ENCODE results near the gene ANGPT4. TPM values are rescaled to one million over a fixed set of nuclear protein-coding genes. Genes with fewer than 3 reads are reported as not detected.

Gene ANGPT4, protein sequence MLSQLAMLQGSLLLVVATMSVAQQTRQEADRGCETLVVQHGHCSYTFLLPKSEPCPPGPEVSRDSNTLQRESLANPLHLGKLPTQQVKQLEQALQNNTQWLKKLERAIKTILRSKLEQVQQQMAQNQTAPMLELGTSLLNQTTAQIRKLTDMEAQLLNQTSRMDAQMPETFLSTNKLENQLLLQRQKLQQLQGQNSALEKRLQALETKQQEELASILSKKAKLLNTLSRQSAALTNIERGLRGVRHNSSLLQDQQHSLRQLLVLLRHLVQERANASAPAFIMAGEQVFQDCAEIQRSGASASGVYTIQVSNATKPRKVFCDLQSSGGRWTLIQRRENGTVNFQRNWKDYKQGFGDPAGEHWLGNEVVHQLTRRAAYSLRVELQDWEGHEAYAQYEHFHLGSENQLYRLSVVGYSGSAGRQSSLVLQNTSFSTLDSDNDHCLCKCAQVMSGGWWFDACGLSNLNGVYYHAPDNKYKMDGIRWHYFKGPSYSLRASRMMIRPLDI
- total RNA-seq (2022; extraction: Qiagen RNA extraction; ENCODE audit: low read depth): 0.02 to 0.03 TPM (median 0.02 TPM) in 3 of 5 replicates, not detected in the others

DNA sequence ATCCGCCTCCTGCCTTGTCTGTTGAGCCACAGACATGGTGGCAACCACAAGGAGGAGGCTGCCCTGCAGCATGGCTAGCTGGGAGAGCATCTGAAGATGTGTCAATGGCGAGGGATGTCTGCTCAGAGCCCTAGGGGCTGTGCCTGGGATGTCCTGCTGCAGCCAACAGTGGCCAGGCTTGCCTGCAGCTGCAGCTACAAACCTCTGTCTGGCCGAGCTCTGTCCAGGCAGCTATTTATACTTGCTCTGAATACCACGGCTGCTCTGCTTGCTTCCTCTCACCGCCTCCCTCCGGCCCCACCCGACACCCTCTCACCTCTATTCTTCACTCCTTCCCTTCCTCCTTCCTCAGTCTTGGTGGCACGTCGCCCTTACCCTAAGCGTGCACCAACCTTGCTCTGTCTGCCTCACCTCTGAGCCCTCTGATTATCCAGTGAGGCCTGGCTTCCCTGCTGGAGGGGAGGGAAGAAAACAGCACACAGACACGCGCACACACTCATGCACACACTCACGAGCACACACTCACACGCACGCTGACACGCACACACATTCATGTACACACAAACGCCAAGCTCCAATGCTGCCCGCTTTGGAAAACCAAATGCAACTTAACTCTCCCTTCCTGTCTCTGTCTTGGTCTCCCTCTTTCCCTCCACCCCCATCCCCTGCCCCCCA, at the start of gene ANGPT4:
Gene ANGPT4 (minus strand): TSS at position 210 of the 675 bp plus-strand sequence. CDS start 120 bp downstream, at position 90.

GRCh38 chr20:833450-834150, 82.5 kb downstream of the ANGPT4 start, which contains the start of gene FAM110A:
Gene FAM110A, plus strand, starts transcription at chr20:833715. Its CDS starts 11,090 bp downstream, at chr20:844805.

Other genes starting within 250 kb of the ANGPT4 start
- not detected in 5 replicates for gene SCRT2, start 240.5 kb downstream of the ANGPT4 start, total RNA-seq (2022; extraction: Qiagen RNA extraction; ENCODE audit: low read depth)
- 0.56 to 0.68 TPM (median 0.66 TPM) in 5 replicates for gene SLC52A3, start 147.8 kb downstream of the ANGPT4 start, total RNA-seq (2022; extraction: Qiagen RNA extraction; ENCODE audit: low read depth)
- gene FAM110A, start 82.6 kb downstream of the ANGPT4 start, total RNA-seq (2022; extraction: Qiagen RNA extraction; ENCODE audit: low read depth): 7.0 to 12.4 TPM (median 11.1 TPM) in 5 replicates
- not detected in 5 replicates for gene RSPO4, start 86.0 kb upstream of the ANGPT4 start, total RNA-seq (2022; extraction: Qiagen RNA extraction; ENCODE audit: low read depth)
- gene PSMF1, start 202.3 kb upstream of the ANGPT4 start, total RNA-seq (2022; extraction: Qiagen RNA extraction; ENCODE audit: low read depth): 196 to 223 TPM (median 216 TPM) in 5 replicates